ENCODE measurements around the gene SOBP.

Gene SOBP

GRCh38 chr6:107589934-107590333 is 100.0 kb downstream of the SOBP start:
- no peak for DNase-seq (ENCODE audit: low spot score)

DNA sequence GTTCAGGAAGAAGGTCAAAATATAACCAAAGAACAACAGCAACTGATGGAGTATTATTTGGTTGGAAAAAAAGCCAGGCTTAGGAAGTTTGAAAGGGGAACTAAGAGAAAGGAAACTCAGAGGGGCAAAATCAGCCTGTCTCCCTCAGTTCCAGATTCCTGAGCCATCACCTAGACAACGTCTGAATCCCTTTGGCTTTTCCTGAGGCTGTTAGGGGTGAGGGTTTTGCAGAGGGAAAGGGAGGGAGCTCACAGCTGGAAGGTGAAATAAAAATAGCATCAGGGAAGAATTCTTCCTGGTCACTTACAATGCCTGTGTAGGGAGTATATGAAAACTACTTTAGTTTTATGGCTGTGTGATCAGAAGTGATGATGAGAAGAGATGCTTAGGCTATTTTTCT is 100.5 kb downstream of the SOBP start:
- DNase-seq (ENCODE audit: low spot score): no peak

- DNase-seq (ENCODE audit: low spot score): no peak
These were observed 101.4 kb downstream of the SOBP start for GRCh38 chr6:107591346-107591745.

DNA sequence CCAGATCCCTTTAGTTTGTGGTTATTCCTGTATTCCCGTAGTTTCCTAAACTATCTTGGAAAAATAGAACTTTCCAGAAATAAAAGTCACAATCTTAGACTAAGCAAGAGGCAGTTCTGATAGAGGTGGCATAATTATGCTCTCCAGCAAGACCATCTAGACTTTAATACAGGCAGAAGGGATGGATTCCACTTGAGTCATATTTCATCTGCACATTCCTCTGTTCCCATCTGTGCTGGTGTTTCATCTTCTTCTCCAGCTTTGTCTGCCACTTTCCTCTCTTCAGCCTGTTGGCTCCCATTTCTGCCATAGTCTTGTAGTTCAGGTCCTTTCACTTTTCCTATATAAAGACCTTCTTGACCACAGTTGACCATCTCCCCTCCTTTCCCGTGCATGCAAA is 102.9 kb downstream of the SOBP start:
- no peak for DNase-seq (ENCODE audit: low spot score)

DNA sequence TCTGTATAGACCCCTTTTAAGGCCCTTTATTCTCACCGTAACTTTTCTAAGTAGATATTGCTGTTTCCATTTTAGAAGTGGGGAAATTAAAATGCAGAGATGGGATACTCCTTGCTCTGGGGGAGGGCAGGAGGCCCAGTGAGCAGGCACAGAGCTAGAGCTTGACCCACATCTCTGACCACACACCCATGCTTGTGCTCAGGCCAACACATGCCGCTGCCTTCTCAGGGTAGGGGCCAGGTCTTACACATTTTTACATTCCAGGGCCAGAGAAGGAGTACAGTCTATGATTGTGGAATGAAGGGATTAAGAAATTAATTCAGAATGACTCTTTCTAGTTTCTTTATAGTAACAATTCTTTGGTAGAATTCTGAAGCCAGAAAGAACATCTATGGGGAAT is 104.8 kb downstream of the SOBP start:
- DNase-seq (ENCODE audit: low spot score): no peak

- DNase-seq (ENCODE audit: low spot score): no peak
These were observed 108.2 kb downstream of the SOBP start for GRCh38 chr6:107598091-107598490.

- no peak for DNase-seq (ENCODE audit: low spot score)
These were observed 109.1 kb downstream of the SOBP start for GRCh38 chr6:107599043-107599442.

GRCh38 chr6:107600121-107600520 is 110.2 kb downstream of the SOBP start:
- no peak for DNase-seq (ENCODE audit: low spot score)

- no peak for DNase-seq (ENCODE audit: low spot score)
These were observed 111.0 kb downstream of the SOBP start for GRCh38 chr6:107600936-107601335.

- no peak for DNase-seq (ENCODE audit: low spot score)
These were observed 111.5 kb downstream of the SOBP start for GRCh38 chr6:107601406-107601805.

DNA sequence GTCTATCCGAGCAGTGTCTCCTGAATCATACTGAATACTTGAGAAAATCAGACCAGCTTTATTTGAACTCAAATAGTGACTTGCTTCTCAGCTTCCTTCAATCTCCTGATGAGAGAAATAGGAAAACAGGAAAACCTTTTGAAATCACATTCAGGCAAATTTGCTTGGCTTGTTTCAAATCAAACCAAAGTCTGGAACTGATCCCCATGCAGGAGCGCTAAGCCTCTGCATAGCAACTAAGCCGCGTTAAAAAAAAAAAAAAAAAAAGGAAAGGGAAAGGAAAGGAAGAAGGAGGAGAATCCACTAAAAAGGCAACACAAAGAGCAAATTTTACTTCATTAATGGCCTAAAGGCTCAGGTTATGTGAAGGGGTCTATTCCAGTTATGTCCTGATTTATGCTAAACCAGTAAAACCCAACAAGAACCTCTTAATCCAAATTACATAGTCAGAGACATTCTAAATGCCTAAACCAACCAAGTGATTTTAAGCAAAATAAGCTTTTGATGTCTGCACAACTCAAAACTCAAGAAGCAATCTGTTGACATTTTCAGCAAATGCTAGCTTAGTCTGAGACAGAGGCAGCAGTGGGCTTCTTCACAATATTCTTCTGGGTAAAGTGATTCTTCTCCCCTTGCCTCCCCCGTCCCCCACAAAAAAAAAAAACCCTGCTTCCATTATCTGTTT is 112.5 kb downstream of the SOBP start:
- no peak for DNase-seq (ENCODE audit: low spot score)

- no peak for DNase-seq (ENCODE audit: low spot score)
These were observed 113.1 kb downstream of the SOBP start for GRCh38 chr6:107603006-107603370.

DNA sequence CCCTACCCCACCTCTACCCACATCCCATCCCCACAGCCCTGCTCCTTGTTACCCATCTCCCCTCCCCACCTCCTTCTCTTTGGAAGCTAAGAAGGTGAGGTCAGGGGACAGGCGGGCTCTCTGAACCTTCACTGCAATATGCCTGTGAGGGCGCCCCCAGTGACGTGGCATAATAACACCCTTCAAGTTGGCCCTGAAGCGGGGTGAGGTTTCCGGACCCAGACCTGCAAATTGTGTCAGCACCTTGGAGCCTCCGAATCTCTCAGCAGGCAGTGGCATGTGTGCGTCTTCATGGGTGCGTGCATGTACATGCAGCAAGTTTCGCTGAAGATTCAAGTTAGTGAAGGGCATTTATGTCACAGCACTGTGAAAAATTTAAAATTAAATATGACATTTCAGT is 114.6 kb downstream of the SOBP start:
- no peak for DNase-seq (ENCODE audit: low spot score)

GRCh38 chr6:107606407-107606806 is 116.5 kb downstream of the SOBP start:
- DNase-seq (ENCODE audit: low spot score): no peak

DNA sequence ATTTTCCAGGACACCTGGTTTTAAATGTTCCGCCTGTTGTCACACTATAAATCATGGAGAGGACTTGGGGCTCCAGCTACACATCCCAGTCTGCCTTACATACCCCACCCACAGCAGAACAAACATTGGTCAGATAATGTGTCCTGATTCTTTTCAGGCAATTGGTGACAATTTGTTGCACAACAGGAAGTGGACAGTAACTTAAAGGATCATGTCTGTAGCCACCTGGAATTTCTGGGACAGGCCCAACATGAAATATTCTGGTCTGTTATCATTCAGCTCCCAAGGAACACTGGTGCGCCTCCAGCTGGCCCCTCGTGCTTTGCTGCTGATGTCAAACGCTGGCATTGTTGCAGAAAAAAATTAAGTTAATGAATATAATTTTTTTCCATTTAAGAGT is 117.2 kb downstream of the SOBP start:
- DNase-seq (ENCODE audit: low spot score): no peak

DNA sequence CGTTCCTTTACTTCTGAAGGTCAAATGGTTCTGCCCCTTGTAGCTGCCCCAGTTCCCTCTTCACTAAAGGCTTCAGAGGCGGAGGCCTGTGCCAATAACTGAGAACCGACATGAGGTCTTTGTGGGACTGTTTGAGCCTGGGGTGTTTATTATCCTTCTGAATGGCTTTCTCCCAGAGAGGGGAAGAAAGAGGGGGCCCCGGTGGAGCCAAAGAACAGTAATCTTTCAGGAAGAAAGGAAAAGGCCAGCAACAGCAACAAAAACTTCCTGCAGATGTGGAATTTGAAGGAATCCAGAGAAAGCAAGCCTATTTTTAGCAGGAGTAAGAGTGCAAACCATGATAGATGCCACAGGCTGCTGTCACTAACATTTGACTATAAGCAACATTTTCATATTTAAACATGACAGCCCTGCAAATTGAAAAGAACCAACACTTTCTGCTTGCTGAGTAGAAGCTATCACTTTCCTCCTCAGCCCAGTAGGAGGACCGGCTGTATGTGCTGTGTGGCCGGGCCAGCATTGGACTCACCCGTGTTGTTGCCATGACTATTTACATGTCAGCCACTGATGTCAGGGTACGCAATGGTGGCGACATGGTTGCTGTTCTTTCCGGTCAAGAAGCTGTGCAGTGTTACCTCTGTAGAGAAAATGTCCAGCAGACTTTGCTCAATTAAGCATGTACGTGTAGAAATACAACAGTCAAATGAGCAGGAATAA is 121.3 kb downstream of the SOBP start:
- no peak for DNase-seq (ENCODE audit: low spot score)

- DNase-seq (ENCODE audit: low spot score): no peak
These were observed 123.0 kb downstream of the SOBP start for GRCh38 chr6:107612762-107613415.

GRCh38 chr6:107613651-107614379 is 123.9 kb downstream of the SOBP start:
- DNase-seq (ENCODE audit: low spot score): no peak

- DNase-seq (ENCODE audit: low spot score): no peak
These were observed 124.9 kb downstream of the SOBP start for GRCh38 chr6:107614828-107615227.

DNA sequence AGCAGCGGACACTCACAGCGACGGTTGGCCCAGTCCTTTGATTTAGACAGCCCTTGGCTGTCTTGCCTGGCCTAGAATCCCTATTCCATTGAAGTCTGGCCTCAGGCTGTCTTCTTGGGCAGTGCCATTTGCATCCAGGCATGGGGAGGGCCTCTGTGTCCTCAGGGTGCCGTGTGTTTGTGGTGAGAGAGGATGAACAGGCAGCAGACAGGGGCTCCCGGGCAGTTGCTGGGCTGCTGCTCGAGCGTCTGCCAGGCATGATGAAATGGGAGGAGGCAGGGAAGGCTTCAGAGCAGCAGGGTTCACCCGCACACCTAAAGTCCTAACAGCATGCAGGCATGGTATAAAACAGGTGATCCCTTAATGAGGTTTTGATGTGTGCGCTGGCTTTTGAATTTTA is 126.9 kb downstream of the SOBP start:
- DNase-seq (ENCODE audit: low spot score): no peak

- DNase-seq (ENCODE audit: low spot score): no peak
These were observed 127.5 kb downstream of the SOBP start for GRCh38 chr6:107617341-107617932.

- peak; percentile 52 for DNase-seq (ENCODE audit: low spot score)
These were observed 128.8 kb downstream of the SOBP start for GRCh38 chr6:107618672-107619071.

Data from CD4-positive, alpha-beta T cell treated with Interleukin-6 at 100 ng/mL for 8 hours (primary cell).